Heart left ventricle (tissue), 16 donors: ENCODE data around the gene BAIAP3. TPM values are rescaled to one million over a fixed set of nuclear protein-coding genes. Genes with fewer than 3 reads are reported as not detected.

Experiments used
- ATAC-seq, 4 donors: fragments of 200-7000 bp; cut with Tn5 transposase; one replicate each; pipeline ENCODE4 v1.9.1; 2020 to 2022; ENCODE audit warnings: moderate library complexity in 4 of 4, mild to moderate bottlenecking in 3 of 4, moderate number of reproducible peaks in 1 of 4
- DNase-seq, 5 donors: peaks; one replicate each; pipeline ENCODE4 v3.0.0-alpha.2; 2020
- H3K27ac ChIP-seq, 12 donors: fragments of 200-600 bp; sonication (generic) in 4 of 12; one replicate each; pipeline versions ENCODE4 v1.5.0 to v1.8.0; 2016 to 2022; ENCODE audit warnings: mild to moderate bottlenecking in 2 of 12
- H3K27me3 ChIP-seq, 9 donors: fragments of 200-600 bp; sonication (generic) in 2 of 9; one replicate each; pipeline versions ENCODE4 v1.5.1 to v1.8.0; 2016 to 2022; ENCODE audit warnings: mild to moderate bottlenecking in 3 of 9
- H3K36me3 ChIP-seq, 9 donors: fragments of 200-600 bp; sonication (generic) in 2 of 9; one replicate each; pipeline versions ENCODE4 v1.5.0 to v1.8.0; 2018 to 2022; ENCODE audit warnings: mild to moderate bottlenecking in 2 of 9
- H3K4me1 ChIP-seq, 12 donors: fragments of 200-600 bp; sonication (generic) in 4 of 12; one replicate each; pipeline versions ENCODE4 v1.5.0 to v1.8.0; 2016 to 2022; ENCODE audit warnings: mild to moderate bottlenecking in 3 of 12
- H3K4me3 ChIP-seq, 12 donors: fragments of 200-600 bp; sonication (generic) in 4 of 12; one replicate each; pipeline versions ENCODE4 v1.5.0 to v1.8.0; 2017 to 2022; ENCODE audit warnings: mild to moderate bottlenecking in 9 of 12, moderate library complexity in 4 of 12
- H3K9me3 ChIP-seq, 12 donors: fragments of 200-600 bp; sonication (generic) in 4 of 12; one replicate each; pipeline versions ENCODE4 v1.5.0 to v1.8.0; 2016 to 2022; ENCODE audit warnings: mild to moderate bottlenecking in 1 of 12
- CTCF ChIP-seq, 12 donors: fragments of 200-600 bp; sonication (generic) in 4 of 12; IDR thresholded peaks; one replicate each; pipeline versions ENCODE4 v1.5.0 to v1.8.0; 2018 to 2022; ENCODE audit warnings: antibody characterized with exemption in 12 of 12, mild to moderate bottlenecking in 5 of 12
- POLR2A ChIP-seq, 2 donors: fragments of 450-650 bp; IDR thresholded peaks; one replicate each; pipeline ENCODE4 v1.6.1; 2017; ENCODE audit warnings: antibody characterized with exemption in 2 of 2, mild to moderate bottlenecking in 2 of 2, moderate library complexity in 2 of 2
- WGBS, 4 donors: extraction: QIAGEN DNeasy Blood & Tissue Kit in 2 of 4; methylation state at CpG; one replicate each; pipeline versions ENCODE4 v1.1.5 to v1.1.7; 2013 to 2018; 5-methylcytosine and 5-hydroxymethylcytosine counted together
- intact Hi-C, 10 donors: fragments of 100-400 bp; cut with DNase I; formaldehyde crosslinking; loops; one replicate each; pipeline versions ENCODE4 v1.11.1 to v1.14.2; 2022
- polyA plus RNA-seq, 2 donors: library from polyadenylated mRNA; stranded (reverse); fragments of 200-250 nt; gene quantifications; one replicate each; pipeline ENCODE4 v1.2.3, GENCODE V29; 2013
- total RNA-seq, 9 donors: library from RNA; depleted of rRNA in 2 of 9; stranded (reverse); fragments of >200 nt in 2 of 9; fragmentation: NEBNext Ultra II Directional in 3 of 9; extraction: Animal tissue kit (Norgen Biotek cat#: 25700) in 3 of 9; gene quantifications; one replicate each; pipeline versions ENCODE4 v1.1.0 to v1.2.4, GENCODE V29; 2016 to 2023
- donor health status: ischemic (EF 13 %, LVEDD 7.1; RV severe dilation, severe dysfunction).
- donor health status: healthy with polysubstance abuse.
- donor health status: DM: no; HTN: yes; CAD: no.
- donor health status: DM: no; HTN: no; CAD: no.
- donor health status: ischemic (EF 25% LVEDD 6.9; RV normal size, moderate dysfunction).
- donor health status: ischemic (EF 25% LVEDD 5.7; RV mildly dilated, moderate dysfunction).
- donor health status: healthy.
- donor health status: DM: yes; HTN: yes; CAD: no.
- donor health status: ischemic (EF 35%, LVEDD 5.7; RV mildly dilated, moderate dysfunction).
- donor health status: nonischemic (EF 11% LVEDD 7.7; RV severe dilation, severe dysfunction).
- donor health status: DM: yes; HTN: yes; CAD: no.
- donor health status: PGD.
- donor health status: ischemic (EF 29% LVEDD 5.4; RV normal size, mild dysfunction).
- donor health status: nonischemic (EF 23%, LVEDD 6.1; RV moderate dilation, normal function).

BAIAP3 gene
- total and polyA plus RNA-seq, 11 donors, result 0.88 to 4.0 (median 2.6) TPM

GRCh38 chr16:1367486-1368174 is 34.2 kb downstream of the BAIAP3 start:
- ATAC-seq, result no peak
- no peak for DNase-seq
- TF ChIP-seq CTCF (IDR thresholded peaks at IDR 0.05) (no peak), POLR2A (IDR thresholded peaks at IDR 0.05) (no peak)

DNA sequence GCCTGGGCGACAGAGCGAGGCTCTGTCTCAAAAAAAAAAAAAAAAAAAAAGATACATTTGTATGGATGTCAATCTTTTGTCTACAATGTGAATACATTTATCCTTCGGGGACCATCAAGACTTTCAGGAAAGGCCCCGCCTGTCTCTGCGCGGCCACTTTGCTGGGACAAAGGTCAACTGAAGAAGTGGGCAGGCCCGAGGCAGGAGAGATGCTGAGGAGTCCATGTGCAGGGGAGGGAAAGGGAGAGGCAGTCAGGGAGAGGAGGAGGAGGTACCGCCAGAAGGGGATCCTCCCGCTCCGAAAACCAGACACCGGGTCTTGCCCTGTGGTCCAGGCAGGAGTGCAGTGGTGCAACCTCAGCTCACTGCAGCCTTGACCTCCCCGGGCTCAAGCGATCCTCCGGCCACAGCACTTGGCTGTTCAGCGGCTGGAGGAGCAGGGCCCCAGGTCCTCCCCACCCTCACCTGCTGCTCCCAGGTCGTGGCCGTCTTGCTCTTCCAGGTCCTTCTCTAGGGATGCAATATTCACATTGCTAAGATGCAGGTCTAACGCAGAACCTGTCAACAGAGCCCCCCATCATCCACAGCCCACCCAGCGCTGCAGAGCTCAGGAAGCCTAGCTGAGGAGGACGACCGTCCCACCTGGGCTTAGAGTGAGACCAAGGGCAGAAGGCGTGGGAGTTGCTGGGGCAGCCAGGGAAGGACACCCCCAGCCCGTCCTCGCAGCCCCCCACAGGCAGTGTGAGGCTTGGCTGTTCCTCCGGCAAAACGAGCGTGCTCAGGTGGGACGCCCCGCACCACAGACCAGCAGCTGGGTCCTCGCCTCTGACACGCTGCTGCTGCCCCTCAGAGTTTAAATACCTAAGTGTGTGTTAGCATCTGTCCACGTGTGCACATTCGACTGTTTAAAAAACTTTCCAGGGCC is 37.9 kb downstream of the BAIAP3 start:
- intact Hi-C loops, result no loop called here
- peak in 1 of 4 donors; percentile 12 for ATAC-seq
- 87 to 92% (median 90%) methylated on average over 30 to 33 of the region's 33 CpGs for WGBS, 4 donors

More at GRCh38 chr16:1367486-1368174, 34.2 kb downstream of the BAIAP3 start:
- Histone ChIP-seq H3K4me3 (no peak overlapping the region), H3K27me3 (no peaks in the 10 kb centered on the region), H3K36me3 (peaks cover 0 to 80% (median 67%) of the 10 kb centered on the region in 9 donors), H3K27ac (no peak overlapping the region), H3K4me1 (no peaks in the 10 kb centered on the region), H3K9me3 (no peaks in the 10 kb centered on the region)
- 84 to 90% (median 87%) methylated on average over 4 to 27 of the region's 27 CpGs for WGBS, 4 donors
- intact Hi-C loops, result no loop called here

GRCh38 chr16:1372292-1372950 is 39.0 kb downstream of the BAIAP3 start:
- Histone ChIP-seq H3K4me3 (no peak overlapping the region), H3K9me3 (no peaks in the 10 kb centered on the region), H3K27ac (no peak overlapping the region), H3K4me1 (peaks cover 0 to 2% (median 0%) of the 10 kb centered on the region in 12 donors), H3K36me3 (peaks cover 0 to 49% (median 31%) of the 10 kb centered on the region in 9 donors), H3K27me3 (no peaks in the 10 kb centered on the region)
- intact Hi-C loops, result no loop called here
- DNase-seq, result peak in 1 of 5 donors; percentile 22
- 94 to 95% (median 94%) methylated on average over 10 to 18 of the region's 21 CpGs for whole genome bisulfite sequencing, 4 donors
- TF ChIP-seq POLR2A (IDR thresholded peaks at IDR 0.05), result no peak
- TF ChIP-seq CTCF (IDR thresholded peaks at IDR 0.05), result no peak
- no peak for ATAC-seq

More for the DNA sequence above, 37.9 kb downstream of the BAIAP3 start:
- DNase-seq, result no peak
- peaks cover 0 to 58% (median 39%) of the 10 kb centered on the region in 9 donors for H3K36me3 ChIP-seq
- no peak overlapping the region for H3K4me3 ChIP-seq
- no peaks in the 10 kb centered on the region for H3K9me3 ChIP-seq
- no peaks in the 10 kb centered on the region for H3K27me3 ChIP-seq
- no peak for TF ChIP-seq POLR2A (IDR thresholded peaks at IDR 0.05)
- no peak for TF ChIP-seq CTCF (IDR thresholded peaks at IDR 0.05)
- no peaks in the 10 kb centered on the region for H3K4me1 ChIP-seq
- no peak overlapping the region for H3K27ac ChIP-seq
